ENCODE data around the gene NEK1.

GRCh38 chr4:169618986-169619385 is 6.6 kb upstream of the NEK1 start:
- TF ChIP-seq CTCF (IDR thresholded peaks at IDR 0.05): no peak
- TF ChIP-seq POLR2A (IDR thresholded peaks at IDR 0.05; ENCODE audit: low read depth): no peak
- TF ChIP-seq POLR2AphosphoS5 (IDR thresholded peaks at IDR 0.05): no peak
